ENCODE data around the gene RBMXL2. TPM values are rescaled to one million over a fixed set of nuclear protein-coding genes. Genes with fewer than 3 reads are reported as not detected.

The RBMXL2 gene
- not detected for total RNA-seq

GRCh38 chr11:7088921-7089320, at the start of gene RBMXL2:
Gene RBMXL2, plus strand, starts transcription at chr11:7088998. Its CDS starts 123 bp downstream, at chr11:7089121.
- Mint-ChIP-seq H3K9me3 (no peaks in the 10 kb centered on the region), H3K4me1 (ENCODE audit: low read depth) (no peaks in the 10 kb centered on the region), H3K27ac (no peak within 1 kb of the TSS), H3K36me3 (ENCODE audit: low read depth) (no peaks in the 10 kb centered on the region), H3K27me3 (peaks cover 13% of the 10 kb centered on the region), H3K4me3 (no peak within 1 kb of the TSS)
- ChIA-PET POLR2A (no interaction called here), CTCF (interaction anchor here (1.4 kb wide), 1 partner anchor 9 kb away, joined by 3 read pairs; no protein-coding TSS in a partner anchor)
- DNase-seq, result no peak
- TF ChIP-seq CTCF (IDR thresholded peaks at IDR 0.05), result no peak
- intact Hi-C loops (cut with micrococcal nuclease), result no loop called here
- ATAC-seq, result no peak

- no peak overlapping the region for H3K27ac Mint-ChIP-seq
- peaks cover 6% of the 10 kb centered on the region for H3K27me3 Mint-ChIP-seq
- no peak overlapping the region for H3K4me3 Mint-ChIP-seq
- intact Hi-C loops (cut with micrococcal nuclease), result no loop called here
- ATAC-seq (no peak), DNase-seq (no peak)
- POLR2A ChIA-PET, result no interaction called here
- no peaks in the 10 kb centered on the region for H3K4me1 Mint-ChIP-seq (ENCODE audit: low read depth)
- CTCF ChIA-PET, result interaction anchor here (0.8 kb wide), 1 partner anchor 308 kb away, joined by 3 read pairs; no protein-coding TSS in a partner anchor
- no peaks in the 10 kb centered on the region for H3K9me3 Mint-ChIP-seq
- no peak for TF ChIP-seq CTCF (IDR thresholded peaks at IDR 0.05)
- H3K36me3 Mint-ChIP-seq (ENCODE audit: low read depth), result no peaks in the 10 kb centered on the region
Measured at GRCh38 chr11:7046474-7047175, 42.2 kb upstream of the RBMXL2 start.

GRCh38 chr11:7050191-7050590, 38.6 kb upstream of the RBMXL2 start:
- Mint-ChIP-seq H3K27ac (no peak overlapping the region), H3K9me3 (no peaks in the 10 kb centered on the region), H3K4me1 (ENCODE audit: low read depth) (no peaks in the 10 kb centered on the region), H3K36me3 (ENCODE audit: low read depth) (no peaks in the 10 kb centered on the region), H3K27me3 (peaks cover 3% of the 10 kb centered on the region), H3K4me3 (no peak overlapping the region)
- ATAC-seq (no peak), DNase-seq (no peak)
- CTCF ChIA-PET, result no interaction called here
- intact Hi-C loops (cut with micrococcal nuclease), result no loop called here
- POLR2A ChIA-PET, result interaction anchor here (0.6 kb wide), 1 partner anchor 250 kb away, joined by 4 read pairs; no protein-coding TSS in a partner anchor
- TF ChIP-seq CTCF (IDR thresholded peaks at IDR 0.05), result no peak

GRCh38 chr11:7056828-7057513, 31.8 kb upstream of the RBMXL2 start:
- intact Hi-C loops (cut with micrococcal nuclease), result no loop called here
- no peak overlapping the region for H3K4me3 Mint-ChIP-seq
- peaks cover 7% of the 10 kb centered on the region for H3K27me3 Mint-ChIP-seq
- TF ChIP-seq CTCF (IDR thresholded peaks at IDR 0.05), result no peak
- H3K27ac Mint-ChIP-seq, result no peak overlapping the region
- ChIA-PET CTCF (no interaction called here), POLR2A (no interaction called here)
- H3K9me3 Mint-ChIP-seq, result no peaks in the 10 kb centered on the region
- H3K36me3 Mint-ChIP-seq (ENCODE audit: low read depth), result no peaks in the 10 kb centered on the region
- ATAC-seq (no peak), DNase-seq (no peak)
- no peaks in the 10 kb centered on the region for H3K4me1 Mint-ChIP-seq (ENCODE audit: low read depth)

- no peaks in the 10 kb centered on the region for H3K9me3 Mint-ChIP-seq
- no peak overlapping the region for H3K4me3 Mint-ChIP-seq
- ChIA-PET POLR2A (no interaction called here), CTCF (no interaction called here)
- no peak for ATAC-seq
- no peaks in the 10 kb centered on the region for H3K36me3 Mint-ChIP-seq (ENCODE audit: low read depth)
- intact Hi-C loops (cut with micrococcal nuclease), result no loop called here
- TF ChIP-seq CTCF (IDR thresholded peaks at IDR 0.05), result no peak
- H3K4me1 Mint-ChIP-seq (ENCODE audit: low read depth), result no peaks in the 10 kb centered on the region
- peaks cover 7% of the 10 kb centered on the region for H3K27me3 Mint-ChIP-seq
- no peak for DNase-seq
- H3K27ac Mint-ChIP-seq, result no peak overlapping the region
Measured at GRCh38 chr11:7057641-7058040, 31.2 kb upstream of the RBMXL2 start.
